ENCODE results near the gene GRK4. TPM values are rescaled to one million over a fixed set of nuclear protein-coding genes. Genes with fewer than 3 reads are reported as not detected.

GRK4 gene
- total RNA-seq, 1 donor from 2014 or later: 1.9 TPM

GRCh38 chr4:2965262-2965661 is 1.9 kb downstream of the GRK4 start:
- H3K27me3 ChIP-seq: no peaks in the 10 kb centered on the region
- intact Hi-C loops (cut with DNase I): loop anchor here (10.0 kb wide), 2 partner anchors 500 to 1110 kb away; partner anchors contain the start of genes LETM1 and RNF4
- TF ChIP-seq, protein P1, sequence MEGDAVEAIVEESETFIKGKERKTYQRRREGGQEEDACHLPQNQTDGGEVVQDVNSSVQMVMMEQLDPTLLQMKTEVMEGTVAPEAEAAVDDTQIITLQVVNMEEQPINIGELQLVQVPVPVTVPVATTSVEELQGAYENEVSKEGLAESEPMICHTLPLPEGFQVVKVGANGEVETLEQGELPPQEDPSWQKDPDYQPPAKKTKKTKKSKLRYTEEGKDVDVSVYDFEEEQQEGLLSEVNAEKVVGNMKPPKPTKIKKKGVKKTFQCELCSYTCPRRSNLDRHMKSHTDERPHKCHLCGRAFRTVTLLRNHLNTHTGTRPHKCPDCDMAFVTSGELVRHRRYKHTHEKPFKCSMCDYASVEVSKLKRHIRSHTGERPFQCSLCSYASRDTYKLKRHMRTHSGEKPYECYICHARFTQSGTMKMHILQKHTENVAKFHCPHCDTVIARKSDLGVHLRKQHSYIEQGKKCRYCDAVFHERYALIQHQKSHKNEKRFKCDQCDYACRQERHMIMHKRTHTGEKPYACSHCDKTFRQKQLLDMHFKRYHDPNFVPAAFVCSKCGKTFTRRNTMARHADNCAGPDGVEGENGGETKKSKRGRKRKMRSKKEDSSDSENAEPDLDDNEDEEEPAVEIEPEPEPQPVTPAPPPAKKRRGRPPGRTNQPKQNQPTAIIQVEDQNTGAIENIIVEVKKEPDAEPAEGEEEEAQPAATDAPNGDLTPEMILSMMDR (IDR thresholded peaks at IDR 0.05): no peak
- H3K27ac ChIP-seq: no peak overlapping the region
- H3K4me3 ChIP-seq: no peak overlapping the region
- no peak for DNase-seq (ENCODE audit: low spot score in 2 of 2)
- H3K36me3 ChIP-seq: no peaks in the 10 kb centered on the region
- H3K4me1 ChIP-seq: peaks cover 3 to 12% of the 10 kb centered on the region in 2 donors
- H3K9me3 ChIP-seq: no peaks in the 10 kb centered on the region

GRCh38 chr4:2968381-2968780 is 5.0 kb downstream of the GRK4 start:
- Histone ChIP-seq H3K36me3 (no peaks in the 10 kb centered on the region), H3K4me1 (peaks cover 0 to 4% of the 10 kb centered on the region in 2 donors), H3K27ac (no peak overlapping the region), H3K4me3 (no peak overlapping the region), H3K9me3 (no peaks in the 10 kb centered on the region), H3K27me3 (no peaks in the 10 kb centered on the region)
- TF ChIP-seq, protein P1 (IDR thresholded peaks at IDR 0.05): no peak
- intact Hi-C loops (cut with DNase I): loop anchor here (10.0 kb wide), 2 partner anchors 504 to 1114 kb away; partner anchors contain the start of genes LETM1 and RNF4
- no peak for DNase-seq (ENCODE audit: low spot score in 2 of 2)

- Histone ChIP-seq H3K36me3 (no peaks in the 10 kb centered on the region), H3K27ac (no peak overlapping the region), H3K27me3 (no peaks in the 10 kb centered on the region), H3K4me3 (no peak overlapping the region), H3K4me1 (no peaks in the 10 kb centered on the region), H3K9me3 (no peaks in the 10 kb centered on the region)
- TF ChIP-seq, protein P1 (IDR thresholded peaks at IDR 0.05): no peak
- DNase-seq (ENCODE audit: low spot score in 2 of 2): no peak
- intact Hi-C loops (cut with DNase I): no loop called here
Observed at GRCh38 chr4:2971275-2971674, 7.9 kb downstream of the GRK4 start.

DNA sequence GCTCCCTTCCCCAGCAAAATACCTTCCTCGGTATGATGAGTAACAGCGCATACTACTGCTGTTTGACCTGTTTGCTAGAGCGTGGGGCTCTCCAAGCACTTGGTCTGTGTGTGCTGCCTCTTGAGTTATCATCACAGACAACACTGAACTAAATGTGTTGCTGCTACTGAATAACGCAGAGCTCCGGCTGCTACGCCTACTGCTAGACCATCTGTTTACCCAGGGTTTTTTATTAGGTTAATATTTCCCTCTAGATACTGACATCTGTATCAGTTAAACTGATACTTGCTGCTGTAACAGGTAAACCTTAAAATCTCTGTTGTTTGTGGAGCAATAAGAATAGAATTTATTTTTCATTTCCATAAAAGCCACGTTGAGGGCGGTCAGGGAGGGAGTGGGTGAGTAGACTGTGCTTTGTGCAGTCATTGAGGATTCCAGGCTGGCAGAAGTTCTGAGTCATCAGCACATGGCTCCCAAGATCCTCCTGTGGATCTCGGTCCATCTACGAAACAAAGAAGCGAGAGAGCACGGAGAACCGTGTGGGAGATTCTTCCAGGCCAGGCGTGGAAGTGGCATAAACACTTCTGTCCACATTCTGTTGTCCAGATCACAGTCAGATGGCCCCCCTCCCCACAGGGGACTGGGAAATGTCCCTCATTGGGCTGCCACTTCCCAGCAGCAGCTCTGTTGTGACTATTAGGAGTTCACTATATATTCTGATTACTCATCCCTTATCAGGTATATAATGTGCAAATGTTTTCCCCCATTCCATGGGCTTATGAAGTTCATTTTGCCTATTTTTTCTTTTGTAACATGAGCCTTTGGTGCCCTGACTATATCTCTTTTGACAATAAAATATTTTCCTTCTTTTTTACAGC is 14.1 kb downstream of the GRK4 start:
- H3K27ac ChIP-seq: no peak overlapping the region
- H3K36me3 ChIP-seq: no peaks in the 10 kb centered on the region
- no peaks in the 10 kb centered on the region for H3K4me1 ChIP-seq
- no peak for DNase-seq (ENCODE audit: low spot score in 2 of 2)
- TF ChIP-seq, protein P1 (IDR thresholded peaks at IDR 0.05): no peak
- H3K27me3 ChIP-seq: no peaks in the 10 kb centered on the region
- H3K4me3 ChIP-seq: no peak overlapping the region
- intact Hi-C loops (cut with DNase I): no loop called here
- no peaks in the 10 kb centered on the region for H3K9me3 ChIP-seq

DNA sequence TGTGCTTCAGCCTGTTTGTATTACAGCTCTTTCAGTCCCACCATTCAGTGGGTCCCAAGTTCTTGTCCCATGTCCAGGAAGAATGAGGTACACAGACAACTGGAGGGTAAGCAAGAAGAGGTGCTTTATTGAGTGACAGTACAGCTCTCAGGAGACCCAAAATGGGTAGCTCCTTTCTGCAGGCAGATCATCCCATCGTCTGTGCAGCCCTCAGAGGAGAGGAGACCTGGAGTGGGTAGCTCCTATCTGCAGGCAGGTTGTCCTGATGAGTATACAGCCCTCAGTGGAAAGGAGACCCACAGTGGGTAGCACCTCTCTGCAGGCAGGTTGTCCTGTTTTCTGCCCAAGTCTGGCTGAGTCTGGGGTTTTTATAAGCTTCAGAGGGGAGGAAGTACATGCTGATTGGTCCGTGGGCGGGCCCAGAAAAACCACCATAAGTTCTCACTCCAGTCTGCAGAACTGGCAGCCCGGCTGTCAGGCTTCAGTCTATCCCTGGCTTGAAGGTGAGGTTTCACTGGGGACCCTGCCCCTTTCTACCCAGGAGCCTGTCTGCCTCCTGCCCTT is 18.0 kb downstream of the GRK4 start:
- H3K9me3 ChIP-seq: no peaks in the 10 kb centered on the region
- H3K27ac ChIP-seq: no peak overlapping the region
- no peaks in the 10 kb centered on the region for H3K36me3 ChIP-seq
- H3K4me1 ChIP-seq: no peaks in the 10 kb centered on the region
- TF ChIP-seq, protein P1 (IDR thresholded peaks at IDR 0.05): no peak
- no peak for DNase-seq (ENCODE audit: low spot score in 2 of 2)
- intact Hi-C loops (cut with DNase I): no loop called here
- H3K4me3 ChIP-seq: no peak overlapping the region
- H3K27me3 ChIP-seq: no peaks in the 10 kb centered on the region
